Measurements from ENCODE around the gene PDZD2.
A peak's percentile ranks its signal among the peaks of the same experiment; 100 is the strongest.

The PDZD2 gene

DNA sequence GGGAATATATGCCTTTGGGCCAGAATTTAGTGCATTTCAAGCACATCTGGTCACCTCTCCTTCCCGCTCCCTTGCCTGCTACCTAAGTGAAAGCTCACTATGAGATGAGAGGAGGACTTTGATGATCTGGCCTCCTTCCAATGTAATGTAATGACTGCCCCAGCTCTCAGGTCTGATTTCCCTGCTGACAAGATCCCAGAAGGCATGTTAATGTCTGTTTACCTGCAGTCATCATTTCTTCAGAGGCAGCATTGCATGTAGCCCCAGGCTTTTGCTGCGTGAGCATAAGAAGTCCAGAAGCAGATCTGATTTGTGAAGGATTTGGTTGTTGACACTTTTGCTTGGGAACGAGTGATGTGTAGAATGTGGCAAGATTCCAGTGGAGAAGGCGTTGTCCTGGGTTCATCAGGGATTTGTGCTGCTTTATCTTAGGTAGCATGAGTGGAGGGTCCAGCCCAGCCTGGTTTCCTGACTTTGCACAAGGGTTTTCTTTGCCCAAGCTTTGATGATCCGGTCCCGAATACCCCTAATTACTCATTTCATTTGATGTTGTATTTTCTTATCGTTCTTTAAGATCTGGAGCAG is 342.5 kb downstream of the PDZD2 start:
- no peak for DNase-seq (ENCODE audit: low spot score)

DNA sequence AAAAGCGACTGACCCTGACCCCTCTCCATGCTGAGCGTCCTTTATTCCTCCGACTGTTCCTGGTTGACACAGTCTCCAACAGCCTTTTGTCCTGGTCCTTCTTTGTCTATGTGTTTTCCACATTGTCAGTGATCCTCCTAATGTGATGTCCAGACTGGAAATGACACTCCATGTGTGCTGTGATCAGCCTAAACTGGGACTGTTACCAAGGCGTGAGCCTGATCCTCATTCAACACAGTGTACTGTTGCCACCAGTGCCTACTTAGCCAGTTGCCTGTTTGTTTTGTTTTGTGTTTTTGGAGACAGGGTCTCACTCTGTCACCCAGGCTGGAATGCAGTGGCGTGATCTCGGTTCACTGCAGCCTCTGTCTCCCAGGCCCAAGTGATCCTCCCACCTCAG is 343.1 kb downstream of the PDZD2 start:
- no peak for DNase-seq (ENCODE audit: low spot score)

DNA sequence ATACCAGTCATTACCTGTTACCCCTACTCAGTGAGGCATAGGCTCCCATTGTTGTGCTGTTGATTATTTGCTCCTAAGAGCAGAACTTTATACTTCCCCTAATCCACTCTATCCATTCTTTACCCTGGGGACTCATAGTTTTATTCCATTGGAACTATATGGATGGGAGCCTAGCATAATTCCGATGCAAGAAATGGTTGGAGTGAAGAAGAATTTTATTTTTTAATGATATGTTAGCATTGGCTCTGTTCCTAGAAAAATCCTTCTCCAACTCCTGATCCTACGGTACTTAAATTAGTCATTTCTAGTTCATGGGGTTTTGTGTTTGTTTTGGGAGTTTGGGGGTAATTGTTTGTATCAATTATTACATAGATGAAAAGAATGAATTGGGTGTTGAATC is 343.7 kb downstream of the PDZD2 start:
- no peak for DNase-seq (ENCODE audit: low spot score)

DNA sequence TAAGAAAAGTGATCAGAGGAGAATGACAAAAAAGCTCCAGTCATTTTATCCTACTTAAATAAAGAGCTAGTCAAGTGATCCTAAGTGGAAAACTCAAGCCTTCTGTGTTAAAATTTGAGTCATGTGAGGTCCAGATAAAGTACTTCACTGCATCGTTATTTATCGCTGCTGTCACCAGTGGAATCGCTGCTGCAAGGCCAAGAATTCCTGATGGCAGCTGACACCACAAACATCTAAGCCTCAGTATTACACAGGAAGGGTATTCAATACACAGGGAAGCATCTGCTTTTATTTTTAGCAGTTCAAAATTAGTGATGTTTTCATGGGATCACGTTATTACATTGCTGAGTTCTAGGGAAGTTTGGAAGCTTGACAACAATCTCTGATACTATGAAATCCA is 344.9 kb downstream of the PDZD2 start:
- DNase-seq (ENCODE audit: low spot score), result no peak

DNA sequence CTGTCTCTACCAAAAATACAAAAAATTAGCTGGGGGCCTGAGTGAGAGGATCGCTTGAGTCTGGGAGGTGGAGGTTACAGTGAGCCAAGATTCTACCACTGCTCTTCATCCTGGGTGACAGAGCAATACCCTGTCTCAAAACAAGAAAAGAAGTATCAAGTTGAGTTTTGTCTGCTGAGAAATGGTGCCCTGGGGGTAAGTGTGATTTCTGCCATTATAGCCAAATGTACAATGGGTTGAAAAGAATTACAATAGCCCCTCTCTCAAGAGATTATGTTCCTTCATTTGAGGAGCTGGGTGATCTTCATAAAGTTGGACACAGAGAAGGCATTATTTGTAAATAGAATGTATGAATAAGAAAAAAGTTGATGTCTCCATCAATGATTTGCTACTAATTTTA is 345.8 kb downstream of the PDZD2 start:
- DNase-seq (ENCODE audit: low spot score), result no peak

DNA sequence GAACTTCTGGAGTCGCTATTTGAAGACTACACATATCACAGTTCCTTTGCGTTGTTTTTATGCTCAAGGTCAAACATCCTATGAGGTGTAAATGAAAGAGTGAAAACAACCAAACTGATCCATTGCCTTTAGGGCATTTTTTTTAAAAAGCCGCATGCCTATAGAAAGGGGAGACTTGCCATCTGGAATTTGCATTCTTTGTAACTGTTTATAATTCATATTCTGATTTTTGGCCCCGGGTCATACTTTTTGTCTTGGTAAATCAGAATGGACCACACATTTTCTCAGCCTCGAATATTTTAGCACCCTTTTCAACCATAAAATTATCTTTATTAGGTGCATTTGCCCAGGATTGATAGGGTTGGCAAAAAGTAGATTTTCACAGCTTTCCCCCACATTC is 347.2 kb downstream of the PDZD2 start:
- DNase-seq (ENCODE audit: low spot score), result no peak

DNA sequence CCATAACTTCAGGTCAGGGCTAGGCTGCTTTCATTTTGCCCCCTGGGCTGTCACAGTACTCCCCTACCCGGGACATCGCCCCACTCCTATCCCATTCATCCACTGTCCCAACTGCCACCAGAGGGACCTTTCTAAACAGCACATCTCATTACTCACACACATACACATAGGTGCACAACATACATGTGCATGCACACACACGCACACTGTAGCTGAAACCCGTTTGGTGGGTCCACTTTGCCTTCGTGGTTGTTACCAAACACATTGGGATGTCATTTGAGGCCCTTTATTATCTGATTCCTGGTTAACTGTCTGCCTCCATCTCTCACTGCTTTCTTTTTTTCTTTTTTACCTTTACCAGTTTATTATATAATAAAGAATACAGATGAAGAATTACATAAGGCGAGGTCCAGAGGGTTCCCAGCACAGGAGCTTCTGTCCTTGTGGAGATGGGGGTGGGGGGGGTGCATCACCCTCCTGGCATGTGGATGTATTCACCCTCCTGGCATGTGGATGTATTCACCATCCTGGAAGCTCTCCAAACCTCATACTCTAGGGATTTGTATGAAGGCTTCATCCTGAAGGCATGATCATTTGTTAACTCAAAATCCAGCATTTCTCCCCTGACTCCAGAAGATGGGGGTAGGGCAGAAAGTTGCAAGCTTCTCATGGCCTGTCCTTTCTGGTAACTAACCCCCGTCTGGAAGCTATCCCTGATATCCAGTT is 349.2 kb downstream of the PDZD2 start:
- DNase-seq (ENCODE audit: low spot score), result no peak

DNA sequence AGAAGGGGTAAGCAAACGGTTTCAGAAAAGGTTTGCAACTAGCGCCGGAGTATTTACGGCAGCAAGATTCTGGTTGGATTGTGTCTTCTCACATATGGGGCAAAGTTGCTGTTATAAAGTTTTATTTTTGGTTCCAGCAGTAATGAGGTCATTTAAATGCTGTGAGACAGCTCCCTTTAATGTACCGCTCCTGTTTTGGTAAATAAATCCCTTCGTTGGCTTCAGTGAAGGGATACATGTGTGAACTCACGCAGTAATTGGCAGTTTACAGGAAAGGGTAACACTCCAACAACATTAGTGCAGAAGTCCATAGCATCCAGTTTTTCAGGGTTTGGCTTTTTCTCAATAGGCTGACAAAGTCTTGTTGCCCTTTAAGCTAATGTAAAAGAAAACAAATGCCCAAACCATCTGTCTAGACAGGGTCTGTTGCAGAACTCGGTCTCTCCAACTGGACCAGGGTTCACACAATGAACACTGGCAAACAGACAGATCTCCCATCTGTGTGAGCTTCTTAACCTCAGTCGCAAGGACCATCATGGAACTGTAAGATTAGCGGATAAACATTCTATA is 351.2 kb downstream of the PDZD2 start:
- DNase-seq (ENCODE audit: low spot score), result no peak

DNA sequence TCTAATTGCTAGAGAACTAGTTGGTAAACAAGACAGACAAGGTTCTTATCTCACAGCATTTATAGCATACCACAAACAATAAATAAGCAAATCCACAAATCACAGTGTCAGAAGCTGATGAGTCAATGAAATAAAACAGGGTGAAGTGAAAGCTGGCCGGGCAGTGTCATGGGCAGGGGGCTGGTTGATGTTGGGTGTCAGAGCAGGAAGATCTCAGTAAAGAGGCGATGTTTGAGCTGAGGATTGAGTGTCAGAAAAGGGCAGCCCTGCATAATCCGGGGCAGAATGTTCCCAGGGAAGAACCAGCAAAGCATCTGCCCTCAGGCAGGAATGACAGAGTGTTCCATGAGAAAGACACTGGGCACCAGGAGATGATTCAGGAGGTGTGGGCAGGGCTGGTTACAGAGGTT is 351.8 kb downstream of the PDZD2 start:
- DNase-seq (ENCODE audit: low spot score), result no peak

DNA sequence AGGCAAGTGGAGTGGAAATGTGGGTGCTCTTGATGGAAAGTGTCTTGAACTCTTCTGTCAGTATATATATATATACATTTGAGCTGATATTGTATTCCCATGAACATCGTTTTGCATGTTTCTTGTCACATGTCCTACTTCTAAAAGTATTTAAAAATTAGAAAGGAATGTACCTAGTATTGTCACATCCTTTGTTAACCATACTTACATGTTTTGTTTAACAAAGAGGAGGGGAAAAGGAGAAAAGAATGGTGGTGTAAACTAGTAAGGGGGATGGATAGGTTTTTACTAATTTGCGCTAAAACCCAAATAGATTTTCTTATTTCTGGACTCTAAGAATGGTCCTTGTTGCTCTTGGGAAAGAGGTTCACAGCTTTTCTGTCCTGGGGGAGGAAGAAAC is 353.4 kb downstream of the PDZD2 start:
- DNase-seq (ENCODE audit: low spot score), result peak; percentile 44

DNA sequence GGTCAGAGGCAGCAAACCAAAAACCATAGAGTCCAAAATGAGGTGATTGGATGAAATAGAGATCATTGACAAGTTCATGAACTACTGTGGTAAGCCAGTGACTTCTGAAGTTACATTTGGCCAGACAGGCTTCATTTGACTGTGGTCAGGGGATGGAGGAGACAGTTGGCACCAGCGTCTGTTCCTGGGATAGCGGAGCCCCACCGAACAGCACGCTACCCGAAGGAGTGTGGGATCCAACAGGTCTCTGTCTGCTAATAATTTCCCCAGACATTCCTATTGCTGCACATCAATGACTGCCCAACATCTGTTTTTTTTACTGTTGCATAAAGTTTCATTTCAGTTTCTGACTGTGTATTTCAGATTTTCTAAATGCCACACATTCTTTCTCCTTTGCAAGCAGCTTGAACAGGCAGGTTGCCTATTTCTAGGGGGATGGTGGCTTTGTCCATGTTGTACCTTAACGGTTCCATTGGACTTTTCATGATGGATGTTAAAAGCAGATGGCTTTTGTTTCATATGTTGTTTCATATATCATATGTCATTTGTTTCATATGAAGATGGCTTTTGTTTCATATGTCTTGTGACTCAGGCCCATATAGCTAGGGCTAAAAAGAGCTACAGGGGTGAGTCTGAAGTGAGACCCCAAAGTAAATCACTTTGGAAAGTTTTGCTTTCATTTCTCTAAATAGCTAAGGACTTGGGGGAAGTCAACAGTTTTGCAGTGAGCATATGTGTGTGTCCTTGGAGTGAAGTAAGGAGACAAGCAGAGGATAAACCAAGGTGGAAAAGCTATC is 354.4 kb downstream of the PDZD2 start:
- no peak for DNase-seq (ENCODE audit: low spot score)

DNA sequence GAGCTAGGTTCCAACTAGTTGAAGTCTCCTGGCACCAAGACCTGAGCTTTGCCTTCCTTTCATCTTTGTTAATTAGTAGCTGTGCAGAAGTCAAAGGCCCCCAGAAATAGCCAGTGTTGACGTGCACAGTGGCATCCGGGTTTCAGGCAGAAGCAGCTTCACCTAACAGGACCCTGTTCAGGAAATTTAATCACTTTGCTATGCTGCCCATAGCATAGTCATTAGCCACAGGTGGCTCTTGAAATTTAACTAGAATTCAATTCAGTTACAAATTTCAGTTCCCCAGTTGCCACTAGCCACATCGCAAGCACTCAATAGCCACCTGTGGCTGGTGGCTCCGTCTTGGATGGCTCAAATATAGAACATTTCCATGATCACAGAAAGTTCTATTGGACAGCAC is 356.1 kb downstream of the PDZD2 start:
- no peak for DNase-seq (ENCODE audit: low spot score)

DNA sequence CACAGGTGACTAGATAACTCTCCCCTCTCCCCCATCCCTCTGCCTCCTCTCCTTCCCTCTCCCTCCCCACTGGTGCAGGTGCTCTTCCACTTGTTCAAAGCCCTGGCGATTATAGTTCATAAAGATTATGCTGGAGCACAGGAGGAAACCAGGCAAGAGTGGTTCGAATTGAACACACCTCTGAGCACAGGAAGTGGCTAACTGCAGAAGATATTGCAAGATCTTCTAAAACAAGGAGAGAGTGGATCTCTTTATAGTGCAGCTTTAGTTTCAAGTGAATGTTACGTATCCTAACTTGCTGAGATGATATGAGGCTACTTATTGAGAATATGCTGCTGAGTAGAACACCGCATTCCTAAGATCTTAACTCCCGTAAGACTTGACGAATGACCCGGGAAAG is 356.8 kb downstream of the PDZD2 start:
- no peak for DNase-seq (ENCODE audit: low spot score)

DNA sequence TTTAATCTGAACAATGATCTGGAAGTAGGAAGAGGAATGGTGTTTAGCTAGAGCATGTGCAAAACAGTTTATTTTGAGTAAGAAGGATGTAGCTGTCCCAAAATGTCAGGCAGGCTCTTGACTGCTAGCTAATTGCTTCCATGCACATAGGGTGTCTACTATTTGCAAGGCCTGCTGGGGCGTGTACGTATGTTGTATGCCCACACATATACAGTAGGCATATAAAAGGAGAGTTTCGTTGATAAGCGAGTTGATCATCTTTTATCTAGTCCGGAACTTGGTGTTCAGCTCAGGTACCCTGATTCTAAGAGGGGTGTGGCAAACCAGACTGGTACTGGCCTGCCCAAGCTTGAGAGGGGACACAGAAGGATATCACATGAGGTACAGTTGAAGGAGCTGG is 358.0 kb downstream of the PDZD2 start:
- DNase-seq (ENCODE audit: low spot score), result no peak

DNA sequence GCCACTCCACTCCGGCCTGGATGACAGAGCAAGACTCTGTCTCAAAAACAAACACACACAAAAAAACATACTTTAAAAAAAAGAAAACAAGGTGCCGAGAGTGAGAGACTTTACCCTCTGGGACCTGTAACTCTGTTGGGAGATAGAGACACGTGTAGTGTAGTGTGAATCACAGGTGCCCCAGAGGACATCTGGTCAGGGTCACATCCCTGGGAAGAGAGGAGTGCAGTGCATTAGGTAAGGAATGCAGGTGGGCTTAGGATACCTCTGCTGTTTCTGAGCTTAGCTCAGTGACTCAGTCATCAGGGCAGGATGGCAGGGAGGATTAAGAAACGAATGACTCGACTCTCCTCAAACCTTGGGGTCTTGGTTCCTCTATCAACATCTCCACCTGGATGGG is 360.5 kb downstream of the PDZD2 start:
- no peak for DNase-seq (ENCODE audit: low spot score)

DNA sequence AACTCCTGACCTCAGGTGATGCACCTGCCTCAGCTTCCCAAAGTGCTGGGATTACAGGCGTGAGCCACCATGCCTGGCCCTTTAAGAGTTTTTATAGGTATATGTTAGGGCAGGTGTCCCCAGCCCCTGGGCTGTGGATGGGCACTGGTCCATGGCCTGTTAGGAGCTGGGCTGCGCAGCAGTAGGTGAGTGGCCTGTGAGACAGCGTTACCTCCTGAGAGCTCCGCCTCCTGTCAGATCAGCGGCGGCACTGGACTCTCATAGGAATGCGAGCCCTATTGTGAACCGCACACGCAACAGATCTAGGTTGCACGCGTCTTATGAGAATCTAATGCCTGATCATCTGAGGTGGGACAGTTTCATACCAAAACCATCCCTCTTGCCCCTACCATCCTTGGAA is 361.8 kb downstream of the PDZD2 start:
- DNase-seq (ENCODE audit: low spot score), result no peak

DNA sequence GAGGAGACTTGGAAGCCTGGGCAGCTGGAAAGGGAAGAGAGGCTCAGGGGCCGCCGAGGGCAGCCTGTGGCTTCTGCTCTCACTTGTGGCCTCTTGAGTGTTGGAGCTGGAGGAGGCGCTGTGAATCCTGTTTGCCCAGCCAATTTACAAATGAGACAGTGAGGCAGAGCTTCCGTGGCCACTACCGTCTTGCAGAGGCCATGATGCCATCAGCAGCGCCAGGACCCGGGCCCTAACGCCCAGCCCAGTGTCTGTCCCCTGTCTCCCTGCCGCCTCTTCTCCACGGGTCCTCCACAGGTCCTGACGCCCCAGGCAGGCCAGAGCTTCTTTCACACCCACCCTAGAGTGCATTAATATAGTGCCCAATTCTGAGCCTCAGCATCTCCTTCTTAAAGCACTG is 362.4 kb downstream of the PDZD2 start:
- DNase-seq (ENCODE audit: low spot score), result no peak

DNA sequence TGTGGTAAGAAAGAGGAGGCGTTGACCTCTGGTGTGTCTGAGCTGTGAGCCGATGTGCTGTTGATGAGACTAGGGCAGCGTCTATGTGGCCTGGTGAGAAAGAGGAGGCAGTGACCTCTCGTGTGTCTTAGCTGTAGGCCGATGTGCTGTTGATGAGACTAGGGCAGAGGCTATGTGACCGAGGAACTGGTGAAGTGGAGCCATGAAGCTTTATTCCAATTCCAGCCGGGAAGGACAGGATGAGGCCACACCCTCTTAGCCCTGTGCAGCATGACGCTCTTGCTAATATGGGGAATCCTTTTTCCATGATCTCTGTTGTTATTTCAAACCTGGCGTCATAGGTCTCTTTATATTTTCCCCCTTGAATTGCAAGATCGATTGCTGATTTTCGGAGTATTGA is 362.8 kb downstream of the PDZD2 start:
- no peak for DNase-seq (ENCODE audit: low spot score)

DNA sequence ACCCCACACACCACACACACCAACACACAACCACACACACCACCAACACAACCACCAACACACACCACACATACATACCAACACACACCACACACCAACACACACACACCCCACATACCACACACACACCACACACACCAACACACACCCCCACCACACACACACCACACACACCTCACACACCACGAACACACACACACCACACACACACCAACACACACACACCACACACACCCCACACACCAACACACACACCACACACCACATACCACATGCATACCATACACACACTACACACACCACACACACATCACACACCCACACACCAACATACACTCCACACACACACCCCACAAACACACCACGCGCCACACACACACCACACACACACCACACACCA is 363.8 kb downstream of the PDZD2 start:
- DNase-seq (ENCODE audit: low spot score), result no peak

DNA sequence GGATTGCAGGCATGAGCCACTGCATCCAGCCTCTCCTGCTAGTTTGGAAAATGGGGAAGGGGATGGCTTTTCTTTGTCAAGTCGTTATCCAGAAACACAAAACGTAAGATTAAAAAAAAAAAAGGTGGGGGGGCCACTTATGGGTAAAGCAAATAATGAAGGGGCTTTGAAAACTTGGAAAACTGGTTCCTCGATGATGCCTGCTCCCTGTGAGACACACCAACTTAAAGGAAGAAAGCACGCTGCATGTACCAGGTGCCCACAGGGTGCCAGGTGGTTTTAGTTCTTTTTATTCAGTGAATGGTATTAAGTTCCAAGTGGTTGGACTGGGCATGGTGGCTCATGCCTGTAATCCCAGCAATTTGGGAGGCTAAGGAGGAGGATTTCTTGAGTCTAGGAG is 365.1 kb downstream of the PDZD2 start:
- DNase-seq (ENCODE audit: low spot score), result no peak

DNA sequence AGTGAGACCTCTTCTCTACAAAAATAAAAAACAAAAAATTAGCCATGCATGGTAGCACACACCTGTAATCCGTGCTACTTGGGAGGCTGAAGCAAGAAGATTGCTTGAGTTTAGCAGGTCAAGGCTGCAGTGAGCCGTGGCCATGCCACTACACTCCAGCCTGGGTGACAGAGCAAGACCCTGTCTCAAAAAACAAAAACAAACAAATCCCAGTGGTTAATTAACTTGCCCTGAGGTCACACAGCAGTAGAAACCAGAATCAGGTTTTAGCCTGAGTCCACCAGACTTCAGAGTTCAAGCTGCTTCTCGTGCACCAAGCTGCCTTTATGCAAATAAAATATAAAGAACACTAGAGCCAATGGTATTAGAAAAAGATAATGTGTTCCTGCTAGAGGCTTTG is 365.5 kb downstream of the PDZD2 start:
- DNase-seq (ENCODE audit: low spot score), result no peak

DNA sequence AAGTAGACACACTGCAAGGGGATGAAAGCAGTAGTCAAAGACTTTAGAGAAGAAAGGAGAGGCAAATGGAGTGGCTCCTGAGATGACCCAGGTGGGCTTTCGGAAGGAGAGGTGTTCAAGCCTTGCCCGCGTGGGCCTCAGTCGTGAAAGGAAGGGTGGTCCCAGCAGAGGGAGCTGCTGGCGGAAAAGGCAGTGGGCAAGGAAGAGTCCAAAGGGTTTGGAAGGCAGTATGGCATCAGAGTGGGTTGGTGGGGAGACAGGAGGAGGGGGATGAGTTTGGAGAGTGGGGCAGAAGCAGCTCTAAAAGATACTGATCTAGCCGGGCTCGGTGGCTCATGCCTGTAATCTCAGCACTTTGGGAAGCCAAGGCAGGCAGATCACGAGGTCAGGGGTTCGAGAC is 369.8 kb downstream of the PDZD2 start:
- no peak for DNase-seq (ENCODE audit: low spot score)

DNA sequence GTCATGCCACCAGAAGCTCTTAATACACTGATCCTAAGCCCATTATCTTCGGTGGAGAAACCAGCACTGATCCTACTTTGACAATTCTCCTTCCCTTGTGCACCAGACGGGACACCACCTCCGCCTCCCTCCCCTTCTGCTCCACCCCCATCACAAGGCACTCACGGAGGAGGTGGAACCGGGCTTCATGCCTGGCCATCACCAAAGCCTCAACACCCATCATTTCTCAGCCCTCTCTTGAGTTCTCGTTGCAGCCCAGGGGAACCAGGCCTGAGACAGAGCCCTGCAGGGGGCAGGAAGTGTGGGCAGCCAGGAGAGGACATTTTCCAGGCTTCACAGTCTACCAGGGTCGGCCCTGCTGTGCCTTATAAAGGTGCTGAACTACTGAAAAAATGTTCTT is 374.7 kb downstream of the PDZD2 start:
- DNase-seq (ENCODE audit: low spot score), result peak; percentile 39
